SK-N-SH treated with all-trans-retinoic acid at 6 μM for 48 hours (cell line): Measurements from ENCODE around the gene CD52.
"Not testable (repeated sequence)": the region's sequence is repeated elsewhere in the genome, so short reads cannot be mapped to it uniquely, and the experiment has no call there.

Experiments used
- ATAC-seq: fragments of 200-7000 bp; cut with Tn5 transposase; 3 replicates; pipeline ENCODE4 v1.9.1; 2020; ENCODE audit warnings: mild to moderate bottlenecking, moderate library complexity
- ARNTL ChIP-seq: fragments of 450-650 bp; formaldehyde crosslinking; IDR thresholded peaks from 2 replicates; pipeline ENCODE4 v1.5.0; 2020; ENCODE audit warnings: low read depth, mild to moderate bottlenecking, moderate library complexity, borderline replicate concordance
- BACH2 ChIP-seq: fragments of 250-450 bp; sonication (Bioruptor Pico); IDR thresholded peaks from 2 replicates; pipeline ENCODE4 v1.9.0; 2021; ENCODE audit warnings: mild to moderate bottlenecking, borderline replicate concordance
- CSDC2 ChIP-seq: fragments of 250-450 bp; sonication (Bioruptor Pico); IDR thresholded peaks from 2 replicates; pipeline ENCODE4 v1.5.0; 2020; ENCODE audit warnings: mild to moderate bottlenecking, moderate library complexity
- ESRRG ChIP-seq: fragments of 250-450 bp; sonication (Bioruptor Pico); IDR thresholded peaks from 2 replicates; pipeline ENCODE4 v1.6.1; 2021; ENCODE audit warnings: mild to moderate bottlenecking
- GLIS3 ChIP-seq: fragments of 250-450 bp; sonication (Bioruptor Pico); IDR thresholded peaks from 2 replicates; pipeline ENCODE4 v1.5.0; 2020; ENCODE audit warnings: mild to moderate bottlenecking, moderate library complexity
- ISL1 ChIP-seq: fragments of 250-450 bp; sonication (Bioruptor Pico); IDR thresholded peaks from 2 replicates; pipeline ENCODE4 v2.1.2; 2022; ENCODE audit warnings: mild to moderate bottlenecking, moderate library complexity
- OSR1 ChIP-seq: fragments of 250-450 bp; sonication (Bioruptor Pico); IDR thresholded peaks from 2 replicates; pipeline ENCODE4 v1.8.0; 2022; ENCODE audit warnings: moderate library complexity, mild to moderate bottlenecking, inconsistent platforms
- PPARA ChIP-seq: fragments of 250-450 bp; sonication (Bioruptor Pico); IDR thresholded peaks from 2 replicates; pipeline ENCODE4 v1.5.0; 2020; ENCODE audit warnings: mild to moderate bottlenecking, borderline replicate concordance
- RARB ChIP-seq: fragments of 250-450 bp; sonication (Bioruptor Pico); IDR thresholded peaks from 2 replicates; pipeline ENCODE4 v1.8.0; 2021; ENCODE audit warnings: mild to moderate bottlenecking, moderate library complexity
- SNAI2 ChIP-seq: fragments of 250-450 bp; sonication (Bioruptor Pico); IDR thresholded peaks from 2 replicates; pipeline ENCODE4 v1.5.0; 2020; ENCODE audit warnings: mild to moderate bottlenecking, moderate library complexity
- TCF4 ChIP-seq: fragments of 250-450 bp; sonication (Bioruptor Pico); IDR thresholded peaks from 2 replicates; pipeline ENCODE4 v1.8.0; 2021; ENCODE audit warnings: mild to moderate bottlenecking, moderate library complexity, borderline replicate concordance
- TOX ChIP-seq: fragments of 250-450 bp; sonication (Bioruptor Pico); IDR thresholded peaks from 2 replicates; pipeline ENCODE4 v1.8.0; 2021; ENCODE audit warnings: mild to moderate bottlenecking, moderate library complexity, borderline replicate concordance
- ZC3H10 ChIP-seq: fragments of 250-450 bp; sonication (Bioruptor Pico); IDR thresholded peaks from 2 replicates; pipeline ENCODE4 v1.5.1; 2021; ENCODE audit warnings: mild to moderate bottlenecking, moderate library complexity
- ZFP3 ChIP-seq: fragments of 250-450 bp; sonication (Bioruptor Pico); IDR thresholded peaks from 2 replicates; pipeline ENCODE4 v1.5.0; 2020; ENCODE audit warnings: mild to moderate bottlenecking, moderate library complexity
- ZFP30 ChIP-seq: fragments of 450-650 bp; formaldehyde crosslinking; IDR thresholded peaks from 2 replicates; pipeline ENCODE4 v1.5.0; 2022; ENCODE audit warnings: mild to moderate bottlenecking, moderate library complexity
- ZNF565 ChIP-seq: fragments of 450-650 bp; formaldehyde crosslinking; conservative IDR thresholded peaks from 2 replicates; pipeline ENCODE4 v1.5.0; 2020; ENCODE audit warnings: low read depth, mild to moderate bottlenecking, moderate library complexity
- ZNF70 ChIP-seq: fragments of 450-650 bp; formaldehyde crosslinking; IDR thresholded peaks from 2 replicates; pipeline ENCODE4 v1.5.0; 2020; ENCODE audit warnings: mild to moderate bottlenecking, moderate library complexity
- ZNF8 ChIP-seq: fragments of 450-650 bp; formaldehyde crosslinking; IDR thresholded peaks from 2 replicates; pipeline ENCODE4 v1.5.0; 2020; ENCODE audit warnings: mild to moderate bottlenecking, moderate library complexity
- TF ChIP-seq, protein P1 (sequence below): fragments of 250-450 bp; sonication (Bioruptor Pico); IDR thresholded peaks from 2 replicates; pipeline ENCODE4 v1.8.0; 2021; ENCODE audit warnings: low read depth, mild to moderate bottlenecking, moderate library complexity, borderline replicate concordance
- TF ChIP-seq, protein P2 (sequence below): fragments of 250-450 bp; sonication (Bioruptor Pico); IDR thresholded peaks from 2 replicates; pipeline ENCODE4 v1.5.1; 2021; ENCODE audit warnings: mild to moderate bottlenecking, moderate library complexity
- TF ChIP-seq, protein P3 (sequence below): fragments of 250-450 bp; sonication (Bioruptor Pico); IDR thresholded peaks from 2 replicates; pipeline ENCODE4 v1.5.0; 2020; ENCODE audit warnings: mild to moderate bottlenecking, moderate library complexity
- TF ChIP-seq, protein P4 (sequence below): fragments of 250-450 bp; sonication (Bioruptor Pico); IDR thresholded peaks from 2 replicates; pipeline ENCODE4 v1.5.1; 2020; ENCODE audit warnings: low read depth, mild to moderate bottlenecking, moderate library complexity

CD52 gene

DNA sequence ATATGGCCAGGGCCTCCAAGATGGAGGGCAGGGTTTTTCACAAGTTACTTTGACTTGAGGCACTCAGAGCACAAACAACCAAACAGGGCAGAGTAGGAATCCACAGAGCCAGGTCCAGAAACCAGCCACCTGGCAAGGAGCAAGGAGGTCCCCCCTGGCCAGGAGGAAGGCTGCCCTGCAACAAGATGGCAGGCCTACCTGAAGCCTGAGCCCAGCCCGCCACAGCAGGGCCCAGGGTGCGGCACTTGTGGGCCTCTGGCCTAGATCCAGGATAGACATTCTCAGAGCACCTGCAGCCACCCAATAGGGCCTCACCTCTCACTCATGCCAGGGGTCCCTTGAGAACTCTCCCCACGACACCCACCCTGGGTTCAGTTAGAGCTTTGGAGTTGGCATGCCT, 26.3 kb upstream of the CD52 start:
- ATAC-seq, result no peak
- TF ChIP-seq ESRRG (CRISPR knock-in tag) (no peak), RARB (CRISPR knock-in tag) (no peak), ZC3H10 (no peak), TOX (no peak)

DNA sequence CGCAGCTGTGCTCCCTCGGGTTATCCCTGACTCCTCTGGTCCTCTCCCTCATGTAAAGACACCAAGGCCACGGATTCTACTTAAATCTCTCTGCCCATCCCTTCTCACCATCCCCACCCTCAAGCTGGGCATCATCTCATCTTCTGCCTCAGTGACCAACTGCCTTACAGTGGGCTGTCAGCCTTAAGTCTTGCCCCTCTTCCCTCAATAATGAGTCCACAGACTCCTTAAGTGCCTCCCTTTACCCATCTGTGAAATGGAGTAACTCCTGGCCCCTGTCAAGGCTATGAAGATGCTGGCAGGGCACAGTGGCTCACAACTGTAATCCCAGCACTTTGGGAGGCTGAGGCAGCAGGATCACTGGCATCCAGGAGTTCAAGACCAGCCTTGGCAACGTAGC, 25.8 kb upstream of the CD52 start:
- TF ChIP-seq, protein P1, sequence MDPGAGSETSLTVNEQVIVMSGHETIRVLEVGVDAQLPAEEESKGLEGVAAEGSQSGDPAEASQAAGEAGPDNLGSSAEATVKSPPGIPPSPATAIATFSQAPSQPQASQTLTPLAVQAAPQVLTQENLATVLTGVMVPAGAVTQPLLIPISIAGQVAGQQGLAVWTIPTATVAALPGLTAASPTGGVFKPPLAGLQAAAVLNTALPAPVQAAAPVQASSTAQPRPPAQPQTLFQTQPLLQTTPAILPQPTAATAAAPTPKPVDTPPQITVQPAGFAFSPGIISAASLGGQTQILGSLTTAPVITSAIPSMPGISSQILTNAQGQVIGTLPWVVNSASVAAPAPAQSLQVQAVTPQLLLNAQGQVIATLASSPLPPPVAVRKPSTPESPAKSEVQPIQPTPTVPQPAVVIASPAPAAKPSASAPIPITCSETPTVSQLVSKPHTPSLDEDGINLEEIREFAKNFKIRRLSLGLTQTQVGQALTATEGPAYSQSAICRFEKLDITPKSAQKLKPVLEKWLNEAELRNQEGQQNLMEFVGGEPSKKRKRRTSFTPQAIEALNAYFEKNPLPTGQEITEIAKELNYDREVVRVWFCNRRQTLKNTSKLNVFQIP (CRISPR knock-in tag), result no peak
- TF ChIP-seq ZNF8 (CRISPR knock-in tag) (no peak), ZFP30 (no peak), SNAI2 (no peak), CSDC2 (CRISPR knock-in tag) (no peak), PPARA (CRISPR knock-in tag) (no peak), ESRRG (CRISPR knock-in tag) (no peak), ZNF70 (CRISPR knock-in tag) (no peak)
- ATAC-seq, result no peak

DNA sequence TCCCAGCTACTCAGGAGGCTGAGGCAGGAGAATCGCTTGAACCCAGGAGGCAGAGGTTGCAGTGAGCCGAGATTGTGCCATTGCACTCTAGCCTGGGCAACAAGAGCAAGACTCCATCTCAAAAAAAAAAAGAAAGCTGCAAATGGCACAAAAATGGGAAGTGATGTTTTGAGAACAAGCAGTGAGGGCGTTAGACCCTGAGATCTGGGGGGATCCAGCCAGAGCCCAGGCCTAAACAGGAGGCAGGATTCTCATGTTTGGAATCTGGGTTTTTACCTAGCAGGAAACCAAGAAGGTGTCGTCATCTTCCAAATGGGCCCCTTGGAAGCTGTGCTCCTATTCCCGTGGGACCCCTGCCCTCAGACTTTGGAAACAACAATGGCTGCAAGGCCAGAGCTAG, 25.0 kb upstream of the CD52 start:
- ATAC-seq, result not testable (repeated sequence)

DNA sequence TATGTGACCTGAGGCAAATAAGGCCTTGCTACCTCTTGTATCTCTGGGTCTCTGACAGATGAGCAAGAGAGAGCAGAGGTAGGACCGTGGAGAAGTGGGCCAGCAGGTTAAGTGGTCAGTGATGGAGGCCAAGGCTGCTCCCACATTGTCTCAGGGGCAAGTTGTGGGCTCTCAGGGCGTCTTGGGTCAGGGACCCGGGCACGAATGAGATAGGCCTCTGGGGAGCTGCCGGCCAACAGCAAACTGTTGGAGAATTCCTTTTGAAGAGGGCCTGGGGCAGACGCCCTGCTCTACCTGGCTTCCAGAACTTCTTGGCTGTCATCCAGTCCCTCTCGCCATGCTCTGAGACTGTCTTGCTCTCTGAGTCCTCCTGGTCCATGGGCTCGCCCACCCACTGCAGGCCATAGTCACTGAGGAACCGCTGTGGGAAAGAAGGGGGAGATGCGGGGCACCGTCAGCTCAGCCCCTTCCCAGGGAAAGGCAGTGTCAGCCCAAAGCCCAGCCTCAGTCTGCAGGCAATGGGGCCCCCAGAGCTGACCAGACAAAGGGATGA, 23.8 kb upstream of the CD52 start:
- no peak for ATAC-seq
- no peak for TF ChIP-seq ZNF8 (CRISPR knock-in tag)
- TF ChIP-seq ARNTL (CRISPR knock-in tag), result no peak
- TF ChIP-seq GLIS3 (CRISPR knock-in tag), result no peak
- no peak for TF ChIP-seq TCF4 (CRISPR knock-in tag)
- no peak for TF ChIP-seq RARB (CRISPR knock-in tag)
- TF ChIP-seq, protein P2, sequence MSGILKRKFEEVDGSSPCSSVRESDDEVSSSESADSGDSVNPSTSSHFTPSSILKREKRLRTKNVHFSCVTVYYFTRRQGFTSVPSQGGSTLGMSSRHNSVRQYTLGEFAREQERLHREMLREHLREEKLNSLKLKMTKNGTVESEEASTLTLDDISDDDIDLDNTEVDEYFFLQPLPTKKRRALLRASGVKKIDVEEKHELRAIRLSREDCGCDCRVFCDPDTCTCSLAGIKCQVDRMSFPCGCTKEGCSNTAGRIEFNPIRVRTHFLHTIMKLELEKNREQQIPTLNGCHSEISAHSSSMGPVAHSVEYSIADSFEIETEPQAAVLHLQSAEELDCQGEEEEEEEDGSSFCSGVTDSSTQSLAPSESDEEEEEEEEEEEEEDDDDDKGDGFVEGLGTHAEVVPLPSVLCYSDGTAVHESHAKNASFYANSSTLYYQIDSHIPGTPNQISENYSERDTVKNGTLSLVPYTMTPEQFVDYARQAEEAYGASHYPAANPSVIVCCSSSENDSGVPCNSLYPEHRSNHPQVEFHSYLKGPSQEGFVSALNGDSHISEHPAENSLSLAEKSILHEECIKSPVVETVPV (CRISPR knock-in tag), result no peak
- no peak for TF ChIP-seq ZFP30
- TF ChIP-seq ZNF70 (CRISPR knock-in tag), result no peak
- TF ChIP-seq ZNF565 (CRISPR knock-in tag), result no peak
- TF ChIP-seq ZFP3, result no peak
- TF ChIP-seq ISL1 (CRISPR knock-in tag), result no peak
- no peak for TF ChIP-seq ESRRG (CRISPR knock-in tag)

DNA sequence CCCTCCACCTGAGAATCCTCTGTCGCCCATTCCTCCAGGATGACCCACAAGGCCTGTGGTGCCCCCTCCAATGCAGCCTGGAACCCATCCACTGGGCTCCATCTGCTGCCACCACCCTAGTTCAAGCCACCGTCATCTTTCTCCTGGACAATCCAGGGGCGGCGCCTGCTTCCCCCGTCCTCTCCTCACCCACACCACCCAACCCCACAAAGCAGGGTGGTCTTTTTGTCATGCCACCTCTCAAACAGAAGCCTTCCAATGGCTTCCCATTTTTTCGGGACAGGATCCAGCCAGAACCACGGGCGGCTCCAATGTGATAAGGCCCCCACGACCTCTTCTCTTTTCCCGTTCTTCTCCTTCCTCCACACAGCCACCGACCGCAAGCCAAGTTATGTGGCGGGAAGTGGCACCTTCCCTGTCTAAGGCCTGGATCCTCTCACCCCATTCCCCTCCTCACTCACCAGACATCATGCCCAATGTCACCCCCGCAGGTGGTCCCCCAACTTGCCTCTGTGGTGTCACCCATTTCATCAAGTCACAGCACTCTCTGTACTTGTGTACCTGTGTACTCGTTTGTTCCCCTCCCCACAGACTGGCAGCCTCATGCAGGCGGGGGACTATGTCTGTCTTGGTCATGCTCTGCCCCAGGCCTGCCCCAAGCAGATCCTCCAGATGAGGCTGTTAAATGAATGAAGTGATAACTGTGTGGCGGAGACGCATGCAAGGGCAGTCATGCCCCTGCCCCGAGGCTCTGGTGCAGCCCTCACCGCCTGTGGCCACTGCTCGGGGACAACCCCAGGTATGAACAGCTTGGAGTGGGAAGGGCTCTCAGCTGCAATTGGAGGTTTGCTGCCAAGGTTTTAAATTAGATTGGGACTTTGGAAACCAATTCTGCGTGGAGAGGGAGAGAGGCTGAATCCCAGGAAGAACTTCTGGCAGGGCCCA, 22.3 kb upstream of the CD52 start:
- TF ChIP-seq OSR1 (CRISPR knock-in tag), result no peak
- TF ChIP-seq, protein P2 (CRISPR knock-in tag), result no peak
- TF ChIP-seq ZFP30, result no peak
- TF ChIP-seq, protein P3, sequence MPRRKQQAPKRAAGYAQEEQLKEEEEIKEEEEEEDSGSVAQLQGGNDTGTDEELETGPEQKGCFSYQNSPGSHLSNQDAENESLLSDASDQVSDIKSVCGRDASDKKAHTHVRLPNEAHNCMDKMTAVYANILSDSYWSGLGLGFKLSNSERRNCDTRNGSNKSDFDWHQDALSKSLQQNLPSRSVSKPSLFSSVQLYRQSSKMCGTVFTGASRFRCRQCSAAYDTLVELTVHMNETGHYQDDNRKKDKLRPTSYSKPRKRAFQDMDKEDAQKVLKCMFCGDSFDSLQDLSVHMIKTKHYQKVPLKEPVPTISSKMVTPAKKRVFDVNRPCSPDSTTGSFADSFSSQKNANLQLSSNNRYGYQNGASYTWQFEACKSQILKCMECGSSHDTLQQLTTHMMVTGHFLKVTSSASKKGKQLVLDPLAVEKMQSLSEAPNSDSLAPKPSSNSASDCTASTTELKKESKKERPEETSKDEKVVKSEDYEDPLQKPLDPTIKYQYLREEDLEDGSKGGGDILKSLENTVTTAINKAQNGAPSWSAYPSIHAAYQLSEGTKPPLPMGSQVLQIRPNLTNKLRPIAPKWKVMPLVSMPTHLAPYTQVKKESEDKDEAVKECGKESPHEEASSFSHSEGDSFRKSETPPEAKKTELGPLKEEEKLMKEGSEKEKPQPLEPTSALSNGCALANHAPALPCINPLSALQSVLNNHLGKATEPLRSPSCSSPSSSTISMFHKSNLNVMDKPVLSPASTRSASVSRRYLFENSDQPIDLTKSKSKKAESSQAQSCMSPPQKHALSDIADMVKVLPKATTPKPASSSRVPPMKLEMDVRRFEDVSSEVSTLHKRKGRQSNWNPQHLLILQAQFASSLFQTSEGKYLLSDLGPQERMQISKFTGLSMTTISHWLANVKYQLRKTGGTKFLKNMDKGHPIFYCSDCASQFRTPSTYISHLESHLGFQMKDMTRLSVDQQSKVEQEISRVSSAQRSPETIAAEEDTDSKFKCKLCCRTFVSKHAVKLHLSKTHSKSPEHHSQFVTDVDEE (CRISPR knock-in tag), result no peak
- TF ChIP-seq, protein P4, sequence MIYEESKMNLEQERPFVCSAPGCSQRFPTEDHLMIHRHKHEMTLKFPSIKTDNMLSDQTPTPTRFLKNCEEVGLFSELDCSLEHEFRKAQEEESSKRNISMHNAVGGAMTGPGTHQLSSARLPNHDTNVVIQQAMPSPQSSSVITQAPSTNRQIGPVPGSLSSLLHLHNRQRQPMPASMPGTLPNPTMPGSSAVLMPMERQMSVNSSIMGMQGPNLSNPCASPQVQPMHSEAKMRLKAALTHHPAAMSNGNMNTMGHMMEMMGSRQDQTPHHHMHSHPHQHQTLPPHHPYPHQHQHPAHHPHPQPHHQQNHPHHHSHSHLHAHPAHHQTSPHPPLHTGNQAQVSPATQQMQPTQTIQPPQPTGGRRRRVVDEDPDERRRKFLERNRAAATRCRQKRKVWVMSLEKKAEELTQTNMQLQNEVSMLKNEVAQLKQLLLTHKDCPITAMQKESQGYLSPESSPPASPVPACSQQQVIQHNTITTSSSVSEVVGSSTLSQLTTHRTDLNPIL (CRISPR knock-in tag), result no peak
- no peak for TF ChIP-seq BACH2 (CRISPR knock-in tag)
- no peak for ATAC-seq
